Neural progenitor cell (in vitro differentiated cells): ENCODE measurements around the gene DRD1.

Source experiments
- EZH2 ChIP-seq: fragments of 200-600 bp; sonication (generic); IDR thresholded peaks from 2 replicates; pipeline ENCODE4 v1.6.1; 2017; ENCODE audit warnings: antibody characterized with exemption, mild to moderate bottlenecking, moderate library complexity
- EZH2phosphoT487 ChIP-seq: fragments of 200-600 bp; sonication (generic); IDR thresholded peaks from 2 replicates; pipeline ENCODE4 v1.6.1; 2017; ENCODE audit warnings: antibody characterized with exemption
- TF ChIP-seq, protein P1 (sequence below): fragments of 200-600 bp; sonication (generic); IDR thresholded peaks from 2 replicates; pipeline ENCODE4 v1.5.1; 2017; ENCODE audit warnings: antibody characterized with exemption, mild to moderate bottlenecking

- TF ChIP-seq, protein P1, sequence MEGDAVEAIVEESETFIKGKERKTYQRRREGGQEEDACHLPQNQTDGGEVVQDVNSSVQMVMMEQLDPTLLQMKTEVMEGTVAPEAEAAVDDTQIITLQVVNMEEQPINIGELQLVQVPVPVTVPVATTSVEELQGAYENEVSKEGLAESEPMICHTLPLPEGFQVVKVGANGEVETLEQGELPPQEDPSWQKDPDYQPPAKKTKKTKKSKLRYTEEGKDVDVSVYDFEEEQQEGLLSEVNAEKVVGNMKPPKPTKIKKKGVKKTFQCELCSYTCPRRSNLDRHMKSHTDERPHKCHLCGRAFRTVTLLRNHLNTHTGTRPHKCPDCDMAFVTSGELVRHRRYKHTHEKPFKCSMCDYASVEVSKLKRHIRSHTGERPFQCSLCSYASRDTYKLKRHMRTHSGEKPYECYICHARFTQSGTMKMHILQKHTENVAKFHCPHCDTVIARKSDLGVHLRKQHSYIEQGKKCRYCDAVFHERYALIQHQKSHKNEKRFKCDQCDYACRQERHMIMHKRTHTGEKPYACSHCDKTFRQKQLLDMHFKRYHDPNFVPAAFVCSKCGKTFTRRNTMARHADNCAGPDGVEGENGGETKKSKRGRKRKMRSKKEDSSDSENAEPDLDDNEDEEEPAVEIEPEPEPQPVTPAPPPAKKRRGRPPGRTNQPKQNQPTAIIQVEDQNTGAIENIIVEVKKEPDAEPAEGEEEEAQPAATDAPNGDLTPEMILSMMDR: no peak
- no peak for TF ChIP-seq EZH2
- no peak for TF ChIP-seq EZH2phosphoT487
These were observed 40.8 kb upstream of the DRD1 start for GRCh38 chr5:175484829-175485228.
